HG02610 (cell line): ENCODE data around the gene FAAH.

Experiments
- ATAC-seq: cut with Tn5 transposase; IDR thresholded peaks from one replicate; pipeline ENCODE4 v1.9.1; 2021; ENCODE audit warnings: mild to moderate bottlenecking, moderate library complexity; ENCODE audit not compliant: unreplicated experiment

The FAAH gene

DNA sequence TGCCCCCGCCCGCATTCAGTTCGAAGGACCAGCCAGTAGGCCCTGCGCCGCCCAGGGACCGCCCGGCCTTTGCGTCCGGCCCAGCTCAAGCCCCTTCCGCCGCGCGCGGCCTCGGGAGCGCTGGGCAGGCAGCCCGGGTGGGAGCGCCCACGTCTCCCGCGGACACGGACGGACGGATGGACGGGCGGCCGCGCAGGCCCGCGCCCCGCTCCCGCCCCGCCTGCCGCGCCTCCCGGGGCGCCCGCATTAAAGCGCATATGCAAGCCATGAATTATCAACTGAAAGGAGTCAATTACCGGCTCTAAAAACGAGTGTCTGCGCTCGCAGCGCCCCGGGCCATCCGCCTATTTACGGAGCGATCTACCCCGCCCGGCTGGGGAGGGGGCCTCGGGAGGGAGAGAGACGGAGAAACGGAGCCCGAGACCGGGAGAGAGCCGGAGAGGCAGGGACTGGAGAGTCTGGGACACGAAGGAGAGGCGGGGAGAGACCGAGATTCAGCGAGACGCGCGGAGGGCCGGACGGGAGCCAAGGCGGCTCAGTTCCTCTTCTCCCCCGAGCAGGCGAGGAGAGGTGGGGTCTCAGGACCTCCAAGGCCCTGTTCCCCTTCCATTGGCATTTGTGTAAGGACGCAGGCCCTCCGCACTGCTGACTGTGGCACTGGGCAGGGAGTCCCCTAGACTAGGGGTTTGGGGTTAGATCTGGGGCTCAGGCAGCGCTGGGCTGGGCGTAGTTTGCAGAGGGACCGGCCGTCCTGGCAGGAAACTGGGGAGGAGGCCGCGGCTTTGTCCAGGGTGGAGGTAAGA, 54.2 kb downstream of the FAAH start:
- no peak for ATAC-seq

GRCh38 chr1:46449223-46450159, 55.4 kb downstream of the FAAH start:
- ATAC-seq = no peak

- ATAC-seq = no peak
Measured at GRCh38 chr1:46450160-46450517, 56.0 kb downstream of the FAAH start.

DNA sequence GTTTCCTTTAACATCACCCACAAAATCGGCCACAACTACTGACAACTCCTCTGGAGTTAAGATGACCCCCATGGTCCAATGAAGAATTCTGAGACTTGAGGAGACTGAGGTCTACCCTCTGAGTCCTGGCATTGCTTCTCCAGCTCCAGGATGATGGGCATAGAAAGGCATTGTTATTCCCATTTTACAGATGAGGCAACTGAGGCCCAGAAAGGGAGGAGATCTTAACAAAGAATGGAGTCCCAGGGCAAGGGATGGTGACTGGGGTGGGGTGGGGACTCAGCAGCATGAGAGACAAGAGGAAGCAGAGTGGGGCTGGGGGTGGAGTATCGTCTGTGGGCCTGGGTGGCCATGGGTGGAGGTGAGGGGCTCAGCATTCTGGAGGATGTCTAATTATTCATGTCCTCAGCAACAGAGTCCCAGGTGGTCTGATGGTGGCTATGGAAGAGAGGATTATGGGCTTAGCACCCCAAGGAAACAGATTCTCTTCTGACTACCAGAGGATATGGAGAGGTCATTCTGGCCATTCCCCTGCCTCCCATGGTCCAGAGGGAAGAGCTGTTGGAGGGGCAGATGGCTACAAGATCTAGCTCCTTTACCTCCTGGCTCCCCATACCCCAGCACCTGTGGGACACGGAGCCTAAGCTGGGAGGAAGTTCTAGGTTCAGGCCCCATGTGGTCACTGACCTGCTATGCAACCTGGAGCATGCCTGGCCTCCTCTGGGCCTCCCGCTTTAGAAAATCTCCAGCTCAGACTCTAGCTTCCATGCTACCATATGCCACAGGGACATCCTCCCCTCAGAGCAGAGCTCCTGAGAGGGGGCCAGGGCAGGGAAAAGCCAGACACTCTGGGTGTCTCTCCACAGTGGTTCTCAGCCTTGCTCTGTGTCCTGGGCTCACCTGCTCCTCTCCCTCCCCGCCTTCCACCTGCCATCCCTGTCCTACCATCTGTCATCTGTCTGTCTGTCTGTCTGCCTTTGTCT, 58.1 kb downstream of the FAAH start:
- ATAC-seq = no peak

- ATAC-seq = no peak
Measured at GRCh38 chr1:46452931-46453325, 58.8 kb downstream of the FAAH start.

GRCh38 chr1:46453449-46453848, 59.3 kb downstream of the FAAH start:
- ATAC-seq = no peak

DNA sequence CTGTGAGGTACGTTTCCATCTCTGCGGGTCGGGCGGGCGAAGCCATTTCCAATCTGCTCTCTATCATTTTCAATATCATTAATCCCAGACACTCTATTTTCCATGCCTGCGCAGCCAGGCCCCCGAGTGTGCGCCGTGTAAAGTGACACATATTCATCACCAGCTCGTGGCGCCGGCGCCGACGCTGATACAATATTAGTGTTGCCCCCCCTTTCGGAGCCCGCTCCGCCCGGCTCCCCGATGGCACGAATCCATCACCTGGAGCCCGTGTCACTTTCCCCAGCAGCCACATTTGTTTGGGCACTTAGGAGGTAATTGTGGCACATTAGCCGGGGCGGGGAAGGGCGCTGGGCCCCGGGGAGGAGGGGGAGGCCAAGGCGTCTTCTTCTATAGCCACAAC, 61.8 kb downstream of the FAAH start:
- no peak for ATAC-seq

- ATAC-seq = no peak
Measured at GRCh38 chr1:46456411-46456963, 62.4 kb downstream of the FAAH start.

- no peak for ATAC-seq
Measured at GRCh38 chr1:46457178-46457577, 63.1 kb downstream of the FAAH start.

DNA sequence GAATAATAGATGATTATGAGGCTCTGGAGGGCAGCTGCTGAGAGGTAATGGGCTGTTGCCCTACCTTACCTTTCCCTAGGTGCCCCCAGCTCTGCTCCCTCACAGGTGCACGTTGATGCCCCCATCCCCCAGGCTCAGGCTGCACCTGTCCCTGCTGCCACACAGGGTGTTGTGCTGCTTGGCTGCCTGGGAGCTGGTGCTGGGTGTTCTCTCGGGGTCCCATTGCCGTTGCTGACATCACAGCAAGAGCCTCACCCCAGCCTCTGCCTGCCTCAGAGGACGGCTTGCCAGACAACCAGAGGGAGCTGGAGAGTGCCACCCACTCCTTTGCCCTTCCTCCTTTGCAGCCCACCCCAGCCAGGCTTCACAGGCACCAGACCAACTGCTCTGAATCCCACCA, 64.1 kb downstream of the FAAH start:
- ATAC-seq = no peak

- ATAC-seq = no peak
Measured at GRCh38 chr1:46458846-46459245, 64.7 kb downstream of the FAAH start.

- ATAC-seq = no peak
Measured at GRCh38 chr1:46459315-46459714, 65.2 kb downstream of the FAAH start.

- ATAC-seq = no peak
Measured at GRCh38 chr1:46461017-46461808, 67.1 kb downstream of the FAAH start.

GRCh38 chr1:46461809-46462448, 67.8 kb downstream of the FAAH start:
- ATAC-seq = no peak
